ENCODE results near the gene NSUN5. TPM values are rescaled to one million over a fixed set of nuclear protein-coding genes. Genes with fewer than 3 reads are reported as not detected.

The NSUN5 gene
- total and polyA plus RNA-seq, 2 donors (not counting 1 experiment from before 2014, with no cell fraction given), result 6.6 to 17.5 TPM

DNA sequence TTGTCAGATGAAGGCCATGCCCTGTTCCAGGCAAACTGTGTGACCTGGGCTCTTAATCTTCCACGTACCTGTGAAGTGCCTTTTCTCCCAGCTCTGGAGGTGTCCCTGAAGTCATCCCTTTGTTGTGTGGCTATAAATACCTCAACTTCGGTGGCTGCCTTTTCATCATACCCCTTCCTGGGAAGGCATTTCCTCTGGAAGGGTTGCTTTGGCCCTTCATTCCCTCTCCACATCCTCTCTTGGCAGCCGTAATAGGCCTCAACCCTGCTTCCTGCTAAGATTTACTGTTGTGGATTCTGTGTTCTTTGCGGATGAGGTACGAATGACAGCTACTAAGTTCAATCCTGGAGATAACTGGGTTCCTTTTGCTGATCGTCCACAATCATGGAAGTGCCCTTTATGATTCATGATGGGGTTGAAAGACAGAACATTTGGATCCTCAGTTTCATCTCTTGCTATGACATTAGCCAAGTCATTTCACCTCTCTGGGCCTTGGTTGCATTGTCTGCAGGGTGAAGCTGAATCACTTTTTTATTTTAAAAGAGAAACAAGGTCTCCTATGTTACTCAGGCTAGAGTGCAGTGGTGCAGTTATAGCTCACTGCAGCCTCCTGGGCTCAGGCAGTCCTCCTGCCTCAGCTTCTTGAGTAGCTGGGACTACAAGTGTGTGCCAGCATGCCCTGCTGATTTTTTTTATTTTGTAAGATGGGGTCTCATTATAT lies 43.0 kb upstream of the NSUN5 start:
- Histone ChIP-seq H2AFZ (ENCODE audit: low read length) (no peak overlapping the region), H3K36me3 (ENCODE audit: control insufficient read depth, insufficient read depth, low read length) (no peaks in the 10 kb centered on the region), H4K20me1 (ENCODE audit: control insufficient read depth, extremely low read depth, insufficient read depth, low read length) (no peaks in the 10 kb centered on the region), H3K4me2 (ENCODE audit: extremely low read depth, insufficient read depth, low read length) (no peak overlapping the region), H3K27me3 (ENCODE audit: control insufficient read depth, insufficient read depth, low read length) (no peaks in the 10 kb centered on the region), H3K4me1 (ENCODE audit: control insufficient read depth, extremely low read depth, insufficient read depth, low read length) (no peaks in the 10 kb centered on the region), H3K9me3 (ENCODE audit: control insufficient read depth, insufficient read depth, low read depth, low read length) (no peaks in the 10 kb centered on the region), H3K27ac (ENCODE audit: insufficient read depth, low read length) (no peak overlapping the region), H3K4me3 (replicated peaks in 1 of 4; ENCODE audit: control extremely low read depth in 1 of 4, insufficient read depth in 1 of 4, low read depth in 3 of 4, low read length in 4 of 4) (no peak overlapping the region), H3K79me2 (ENCODE audit: control insufficient read depth, insufficient read depth, low read length) (no peaks in the 10 kb centered on the region), H3K9ac (ENCODE audit: insufficient read depth, low read length) (no peak overlapping the region)
- TF ChIP-seq, protein P1, sequence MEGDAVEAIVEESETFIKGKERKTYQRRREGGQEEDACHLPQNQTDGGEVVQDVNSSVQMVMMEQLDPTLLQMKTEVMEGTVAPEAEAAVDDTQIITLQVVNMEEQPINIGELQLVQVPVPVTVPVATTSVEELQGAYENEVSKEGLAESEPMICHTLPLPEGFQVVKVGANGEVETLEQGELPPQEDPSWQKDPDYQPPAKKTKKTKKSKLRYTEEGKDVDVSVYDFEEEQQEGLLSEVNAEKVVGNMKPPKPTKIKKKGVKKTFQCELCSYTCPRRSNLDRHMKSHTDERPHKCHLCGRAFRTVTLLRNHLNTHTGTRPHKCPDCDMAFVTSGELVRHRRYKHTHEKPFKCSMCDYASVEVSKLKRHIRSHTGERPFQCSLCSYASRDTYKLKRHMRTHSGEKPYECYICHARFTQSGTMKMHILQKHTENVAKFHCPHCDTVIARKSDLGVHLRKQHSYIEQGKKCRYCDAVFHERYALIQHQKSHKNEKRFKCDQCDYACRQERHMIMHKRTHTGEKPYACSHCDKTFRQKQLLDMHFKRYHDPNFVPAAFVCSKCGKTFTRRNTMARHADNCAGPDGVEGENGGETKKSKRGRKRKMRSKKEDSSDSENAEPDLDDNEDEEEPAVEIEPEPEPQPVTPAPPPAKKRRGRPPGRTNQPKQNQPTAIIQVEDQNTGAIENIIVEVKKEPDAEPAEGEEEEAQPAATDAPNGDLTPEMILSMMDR (conservative IDR thresholded peaks at IDR 0.05 in 1 of 2, IDR thresholded peaks at IDR 0.05 in 1 of 2; ENCODE audit: low read depth in 1 of 2, low read length in 2 of 2), result no peak
- no peak for TF ChIP-seq EZH2 (IDR thresholded peaks at IDR 0.05; ENCODE audit: low read length, missing control alignments)
- no peak for DNase-seq (ENCODE audit: low read depth in 2 of 2)

DNA sequence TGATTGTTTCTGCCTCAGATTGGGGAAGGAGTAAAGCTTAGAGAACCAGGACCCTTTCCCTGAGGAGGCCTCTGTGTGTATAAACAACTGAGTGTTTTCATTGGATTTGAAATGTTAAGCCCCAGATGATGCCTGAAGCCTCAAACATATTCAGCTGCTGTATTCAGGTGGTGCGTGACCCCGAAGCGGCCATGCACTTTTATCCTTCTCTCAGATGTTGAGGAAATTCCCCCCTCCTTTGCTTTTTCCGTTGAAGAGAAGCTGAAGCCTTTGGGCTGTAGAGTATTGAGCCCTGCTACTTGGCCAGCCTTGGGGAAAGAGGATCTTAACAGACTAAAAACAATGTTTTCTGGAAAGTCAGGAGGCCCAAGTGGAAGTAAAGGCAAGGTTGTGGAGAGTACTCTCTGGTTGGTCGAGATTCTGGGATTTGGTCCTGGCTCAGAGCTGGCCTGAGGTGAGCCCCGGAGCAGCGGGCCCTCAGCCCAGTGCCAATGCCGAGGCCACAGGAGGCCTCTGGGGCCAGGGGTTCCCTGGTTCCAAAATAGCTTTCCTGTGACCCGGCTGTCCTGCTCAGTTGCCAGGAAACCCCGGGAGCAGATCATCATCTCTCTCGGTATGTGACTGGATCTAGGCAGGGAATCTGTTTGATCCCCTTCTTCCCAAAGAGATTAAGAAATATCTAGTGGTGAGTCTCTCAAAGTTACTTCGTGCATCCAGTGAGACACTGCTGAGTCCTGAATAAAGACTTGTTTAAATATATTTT lies 41.9 kb upstream of the NSUN5 start:
- no peaks in the 10 kb centered on the region for H3K4me1 ChIP-seq (ENCODE audit: control insufficient read depth, extremely low read depth, insufficient read depth, low read length)
- DNase-seq (ENCODE audit: low read depth in 2 of 2), result no peak
- H3K79me2 ChIP-seq (ENCODE audit: control insufficient read depth, insufficient read depth, low read length), result no peaks in the 10 kb centered on the region
- H3K36me3 ChIP-seq (ENCODE audit: control insufficient read depth, insufficient read depth, low read length), result no peaks in the 10 kb centered on the region
- no peak overlapping the region for H3K27ac ChIP-seq (ENCODE audit: insufficient read depth, low read length)
- H3K9me3 ChIP-seq (ENCODE audit: control insufficient read depth, insufficient read depth, low read depth, low read length), result no peaks in the 10 kb centered on the region
- TF ChIP-seq, protein P1 (conservative IDR thresholded peaks at IDR 0.05 in 1 of 2, IDR thresholded peaks at IDR 0.05 in 1 of 2; ENCODE audit: low read depth in 1 of 2, low read length in 2 of 2), result no peak
- no peak for TF ChIP-seq EZH2 (IDR thresholded peaks at IDR 0.05; ENCODE audit: low read length, missing control alignments)
- no peak overlapping the region for H2AFZ ChIP-seq (ENCODE audit: low read length)
- H3K4me2 ChIP-seq (ENCODE audit: extremely low read depth, insufficient read depth, low read length), result no peak overlapping the region
- H3K4me3 ChIP-seq (replicated peaks in 1 of 4; ENCODE audit: control extremely low read depth in 1 of 4, insufficient read depth in 1 of 4, low read depth in 3 of 4, low read length in 4 of 4), result no peak overlapping the region
- no peak overlapping the region for H3K9ac ChIP-seq (ENCODE audit: insufficient read depth, low read length)
- H3K27me3 ChIP-seq (ENCODE audit: control insufficient read depth, insufficient read depth, low read length), result no peaks in the 10 kb centered on the region
- no peaks in the 10 kb centered on the region for H4K20me1 ChIP-seq (ENCODE audit: control insufficient read depth, extremely low read depth, insufficient read depth, low read length)

DNA sequence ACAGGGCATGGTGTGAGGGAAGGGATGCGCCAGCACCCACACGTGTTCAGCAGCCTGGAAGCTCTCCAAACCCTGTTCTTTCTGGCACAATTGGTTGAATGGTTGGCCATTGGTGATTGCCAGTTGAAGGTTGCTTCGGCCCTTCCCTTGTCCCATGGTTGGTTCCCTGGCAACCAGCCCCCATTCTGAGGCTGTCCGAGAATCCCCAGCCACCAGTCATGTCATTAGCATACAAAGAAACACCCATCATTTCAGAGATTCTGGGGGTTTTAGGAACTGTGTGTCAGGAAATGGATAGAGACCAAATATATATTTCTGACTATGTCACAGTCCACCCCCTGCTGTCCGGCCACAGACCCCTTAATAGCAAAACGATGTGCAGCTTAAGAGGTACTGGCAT lies 41.1 kb upstream of the NSUN5 start:
- Histone ChIP-seq H3K27ac (ENCODE audit: insufficient read depth, low read length) (no peak overlapping the region), H3K79me2 (ENCODE audit: control insufficient read depth, insufficient read depth, low read length) (no peaks in the 10 kb centered on the region), H2AFZ (ENCODE audit: low read length) (no peak overlapping the region), H3K9ac (ENCODE audit: insufficient read depth, low read length) (no peak overlapping the region), H3K4me2 (ENCODE audit: extremely low read depth, insufficient read depth, low read length) (no peak overlapping the region), H3K36me3 (ENCODE audit: control insufficient read depth, insufficient read depth, low read length) (no peaks in the 10 kb centered on the region), H3K9me3 (ENCODE audit: control insufficient read depth, insufficient read depth, low read depth, low read length) (no peaks in the 10 kb centered on the region), H3K4me3 (replicated peaks in 1 of 4; ENCODE audit: control extremely low read depth in 1 of 4, insufficient read depth in 1 of 4, low read depth in 3 of 4, low read length in 4 of 4) (no peak overlapping the region), H3K27me3 (ENCODE audit: control insufficient read depth, insufficient read depth, low read length) (no peaks in the 10 kb centered on the region), H4K20me1 (ENCODE audit: control insufficient read depth, extremely low read depth, insufficient read depth, low read length) (no peaks in the 10 kb centered on the region), H3K4me1 (ENCODE audit: control insufficient read depth, extremely low read depth, insufficient read depth, low read length) (no peaks in the 10 kb centered on the region)
- DNase-seq (ENCODE audit: low read depth in 2 of 2), result no peak
- TF ChIP-seq EZH2 (IDR thresholded peaks at IDR 0.05; ENCODE audit: low read length, missing control alignments), result no peak
- TF ChIP-seq, protein P1 (conservative IDR thresholded peaks at IDR 0.05 in 1 of 2, IDR thresholded peaks at IDR 0.05 in 1 of 2; ENCODE audit: low read depth in 1 of 2, low read length in 2 of 2), result no peak

Measured in fibroblast of lung (primary cell).